GM08714 (cell line): ENCODE measurements around the gene CALY.
"Not testable (repeated sequence)": the region's sequence is repeated elsewhere in the genome, so short reads cannot be mapped to it uniquely, and the experiment has no call there.

Source experiments
- H3K4me3 ChIP-seq: fragments of 200-500 bp; sonication (Bioruptor generic); 2 replicates; pipeline ENCODE4 v1.5.1; 2014; ENCODE audit warnings: mild to moderate bottlenecking, low read length, inconsistent platforms
- ZNF274 ChIP-seq: IDR thresholded peaks from 2 replicates; pipeline ENCODE4 v1.6.1; 2012; ENCODE audit warnings: mild to moderate bottlenecking, low read depth, low read length

Gene CALY

GRCh38 chr10:133336577-133337369 is at the start of gene CALY:
CALY (minus strand) TSS chr10:133336896; CDS start chr10:133328989, 7,907 bp downstream.
- H3K4me3 ChIP-seq, result no peak within 1 kb of the TSS
- no peak for TF ChIP-seq ZNF274

- no peak for TF ChIP-seq ZNF274
- no peak overlapping the region for H3K4me3 ChIP-seq
Observed at GRCh38 chr10:133385214-133385613, 48.5 kb upstream of the CALY start.

DNA sequence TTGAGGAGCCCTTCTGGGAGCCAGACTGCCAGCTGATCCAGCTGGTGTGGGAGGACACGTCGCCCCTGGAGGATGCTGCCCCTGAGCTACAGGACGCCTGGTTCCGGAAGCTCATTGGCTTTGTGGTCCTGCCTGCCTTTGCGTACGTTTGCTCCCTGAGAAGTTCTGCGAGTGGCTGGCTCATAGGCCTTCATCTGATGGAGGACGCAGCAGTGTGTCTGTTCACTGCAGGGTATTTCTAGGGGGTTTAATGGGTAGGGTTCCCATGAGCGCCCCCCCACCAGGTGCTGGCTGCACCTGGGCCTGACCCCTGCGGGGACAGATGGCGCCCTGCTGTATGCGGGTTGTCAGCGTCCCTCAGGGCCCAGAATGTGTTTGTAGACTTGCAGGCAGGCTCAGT is 47.4 kb upstream of the CALY start:
- TF ChIP-seq ZNF274, result no peak

GRCh38 chr10:133383551-133383950 is 46.9 kb upstream of the CALY start:
- TF ChIP-seq ZNF274, result no peak
- H3K4me3 ChIP-seq, result no peak overlapping the region

More for the DNA sequence above, 47.4 kb upstream of the CALY start:
- H3K4me3 ChIP-seq, result no peak overlapping the region

GRCh38 chr10:133381036-133381435 is 44.3 kb upstream of the CALY start:
- no peak for TF ChIP-seq ZNF274
- no peak overlapping the region for H3K4me3 ChIP-seq

DNA sequence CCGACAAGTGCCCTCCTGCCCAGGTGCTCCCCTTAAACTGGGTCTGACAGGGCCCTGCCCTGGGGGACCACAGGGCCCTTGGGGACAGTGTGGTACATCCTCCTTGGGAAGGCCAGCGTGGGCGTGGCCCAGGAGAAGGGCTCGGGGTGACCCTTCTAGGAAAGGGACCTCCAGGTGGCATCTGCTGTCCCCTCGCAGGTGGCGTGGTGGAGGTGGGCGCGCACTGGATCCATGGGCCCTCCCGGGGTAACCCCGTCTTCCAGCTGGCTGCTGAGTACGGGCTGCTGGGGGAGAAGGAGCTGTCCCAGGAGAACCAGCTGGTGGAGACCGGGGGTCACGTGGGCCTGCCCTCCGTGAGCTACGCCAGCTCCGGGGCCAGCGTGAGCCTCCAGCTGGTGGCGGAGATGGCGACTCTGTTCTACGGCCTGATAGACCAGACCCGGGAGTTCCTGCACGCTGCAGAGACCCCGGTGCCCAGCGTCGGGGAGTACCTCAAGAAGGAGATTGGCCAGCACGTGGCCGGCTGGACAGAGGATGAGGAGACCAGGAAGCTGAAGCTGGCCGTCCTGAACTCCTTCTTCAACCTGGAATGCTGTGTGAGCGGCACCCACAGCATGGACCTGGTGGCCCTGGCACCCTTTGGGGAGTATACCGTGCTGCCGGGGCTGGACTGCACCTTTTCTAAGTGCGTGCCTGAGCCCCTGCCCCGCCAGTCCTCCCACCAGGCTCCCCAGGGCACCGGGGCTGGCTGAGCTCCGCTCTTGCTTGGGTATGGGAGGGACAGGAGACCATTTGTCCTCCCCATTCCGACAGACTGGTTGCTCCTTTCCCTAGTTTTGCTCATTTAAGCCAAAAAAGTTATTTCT is 43.3 kb upstream of the CALY start:
- no peak for TF ChIP-seq ZNF274
- peak overlapping the region; percentile 78; the same call in 1 of the 2 replicates for H3K4me3 ChIP-seq

GRCh38 chr10:133379152-133379800 is 42.6 kb upstream of the CALY start, which contains the start of gene PAOX:
PAOX (plus strand) TSS chr10:133379262; CDS start chr10:133379317, 55 bp downstream.
- peak within 1 kb of the TSS; percentile 78 for H3K4me3 ChIP-seq

GRCh38 chr10:133378251-133379096 is 41.8 kb upstream of the CALY start:
- peak overlapping the region; percentile 72 for H3K4me3 ChIP-seq
- TF ChIP-seq ZNF274, result no peak

More at GRCh38 chr10:133379152-133379800, 42.6 kb upstream of the CALY start, which contains the start of gene PAOX:
- TF ChIP-seq ZNF274, result no peak

- no peak for TF ChIP-seq ZNF274
- peak overlapping the region; percentile 72; the same call in 1 of the 2 replicates for H3K4me3 ChIP-seq
Observed at GRCh38 chr10:133377818-133378250, 41.1 kb upstream of the CALY start.

GRCh38 chr10:133377025-133377817 is 40.5 kb upstream of the CALY start:
- no peak overlapping the region for H3K4me3 ChIP-seq
- no peak for TF ChIP-seq ZNF274

- not testable (repeated sequence) for H3K4me3 ChIP-seq
Observed at GRCh38 chr10:133376183-133376582, 39.5 kb upstream of the CALY start.

DNA sequence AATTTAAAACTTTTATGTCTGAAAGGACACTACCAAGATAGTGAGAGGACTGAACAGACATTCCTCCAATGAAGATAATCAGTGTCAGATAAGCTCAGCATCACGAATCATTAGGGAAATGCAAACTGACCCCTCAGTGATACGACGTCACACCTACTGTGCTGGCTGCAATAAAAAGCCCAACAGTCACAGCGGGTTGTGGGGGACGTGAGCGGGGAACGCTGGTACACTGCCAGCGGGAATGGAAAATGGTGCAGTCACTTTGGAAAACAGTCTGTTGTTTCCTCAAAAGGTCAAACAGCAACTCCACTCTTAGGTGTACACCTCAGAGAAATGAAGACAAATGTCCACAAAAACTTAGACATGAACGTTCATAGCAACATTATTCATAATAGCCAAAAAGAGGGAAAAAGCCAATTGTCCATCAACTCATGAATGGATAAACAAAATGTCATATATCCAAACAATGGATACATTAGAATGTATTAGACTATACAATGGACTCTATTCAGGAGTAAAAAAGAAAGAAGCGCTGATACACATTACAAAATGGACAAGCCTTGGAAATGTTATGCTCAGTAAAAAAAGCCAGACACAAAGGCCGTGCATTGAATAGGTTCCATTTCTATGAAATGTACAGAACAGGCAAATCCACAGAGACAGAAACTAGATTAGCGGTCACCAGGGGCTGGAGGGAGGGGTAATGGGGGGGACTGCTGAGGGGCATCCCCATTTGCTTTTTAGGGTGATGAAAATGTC is 38.8 kb upstream of the CALY start:
- no peak for TF ChIP-seq ZNF274
- H3K4me3 ChIP-seq, result no peak overlapping the region
